ENCODE measurements around the gene IPO4. TPM values are rescaled to one million over a fixed set of nuclear protein-coding genes. Genes with fewer than 3 reads are reported as not detected.

Gene IPO4
- total RNA-seq, 1 experiment from 2014 or later, result 157 TPM

GRCh38 chr14:24186831-24187538 is 1.6 kb downstream of the IPO4 start:
- ChIA-PET POLR2A (ENCODE audit: low non-redundant PET) (no interaction called here), CTCF (no interaction called here)
- TF ChIP-seq EZH2 (IDR thresholded peaks at IDR 0.05; ENCODE audit: borderline replicate concordance, low read depth, low read length, poor library complexity, severe bottlenecking) (no peak), CTCF (conservative IDR thresholded peaks at IDR 0.05; ENCODE audit: low read depth, low read length) (no peak)
- DNase-seq (ENCODE audit: low spot score), result no peak
- Histone ChIP-seq H3K4me1 (ENCODE audit: insufficient read depth, low read length, poor library complexity, severe bottlenecking) (peaks cover 9% of the 10 kb centered on the region), H3K4me3 (ENCODE audit: low read depth, low read length, poor library complexity, severe bottlenecking) (no peak overlapping the region), H3K27me3 (replicated peaks; ENCODE audit: insufficient read depth, low read depth, low read length, poor library complexity) (no peaks in the 10 kb centered on the region), H3K9me3 (ENCODE audit: low read depth, low read length, poor library complexity, severe bottlenecking) (no peaks in the 10 kb centered on the region), H3K27ac (ENCODE audit: low read depth, low read length, poor library complexity, severe bottlenecking) (no peak overlapping the region), H3K36me3 (ENCODE audit: insufficient read depth, low read length, poor library complexity, severe bottlenecking) (peaks cover 42% of the 10 kb centered on the region)
- BruUV-seq (replicated peaks), result no TSS peak
- intact Hi-C loops (cut with micrococcal nuclease; ENCODE audit: unreplicated experiment), result loop anchor here (5.0 kb wide), 1 partner anchor 40 kb away; the partner anchor contains the start of genes PSME2 and RNF31

DNA sequence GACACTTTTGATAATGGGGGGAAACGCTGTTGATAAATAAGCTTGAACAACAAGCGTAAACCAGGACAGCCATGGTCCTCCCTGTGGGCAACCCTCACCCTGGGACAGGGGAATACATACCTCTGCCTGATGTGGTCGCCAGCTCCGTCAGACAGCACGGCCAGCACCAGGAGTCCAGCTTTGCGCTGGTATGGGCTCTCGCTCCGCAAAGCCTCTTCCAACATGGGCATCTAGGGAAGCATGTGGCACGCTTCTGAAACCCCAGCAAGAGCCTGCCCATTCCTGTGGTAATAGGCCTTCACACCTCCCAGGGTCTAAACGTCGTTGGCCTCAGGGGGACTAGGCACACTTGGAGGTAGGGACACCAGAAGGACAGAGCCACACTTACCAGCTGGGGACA is 2.9 kb downstream of the IPO4 start:
- intact Hi-C loops (cut with micrococcal nuclease; ENCODE audit: unreplicated experiment), result loop anchor here (5.0 kb wide), 1 partner anchor 38 kb away; the partner anchor contains the start of genes PSME2 and RNF31
- POLR2A ChIA-PET (ENCODE audit: low non-redundant PET), result no interaction called here
- Histone ChIP-seq H3K27ac (ENCODE audit: low read depth, low read length, poor library complexity, severe bottlenecking) (no peak overlapping the region), H3K36me3 (ENCODE audit: insufficient read depth, low read length, poor library complexity, severe bottlenecking) (peaks cover 50% of the 10 kb centered on the region), H3K9me3 (ENCODE audit: low read depth, low read length, poor library complexity, severe bottlenecking) (no peaks in the 10 kb centered on the region), H3K4me3 (ENCODE audit: low read depth, low read length, poor library complexity, severe bottlenecking) (no peak overlapping the region), H3K27me3 (replicated peaks; ENCODE audit: insufficient read depth, low read depth, low read length, poor library complexity) (no peaks in the 10 kb centered on the region), H3K4me1 (ENCODE audit: insufficient read depth, low read length, poor library complexity, severe bottlenecking) (peaks cover 9% of the 10 kb centered on the region)
- DNase-seq (ENCODE audit: low spot score), result no peak
- CTCF ChIA-PET, result no interaction called here
- BruUV-seq (replicated peaks), result no TSS peak
- TF ChIP-seq CTCF (conservative IDR thresholded peaks at IDR 0.05; ENCODE audit: low read depth, low read length) (no peak), EZH2 (IDR thresholded peaks at IDR 0.05; ENCODE audit: borderline replicate concordance, low read depth, low read length, poor library complexity, severe bottlenecking) (no peak)

DNA sequence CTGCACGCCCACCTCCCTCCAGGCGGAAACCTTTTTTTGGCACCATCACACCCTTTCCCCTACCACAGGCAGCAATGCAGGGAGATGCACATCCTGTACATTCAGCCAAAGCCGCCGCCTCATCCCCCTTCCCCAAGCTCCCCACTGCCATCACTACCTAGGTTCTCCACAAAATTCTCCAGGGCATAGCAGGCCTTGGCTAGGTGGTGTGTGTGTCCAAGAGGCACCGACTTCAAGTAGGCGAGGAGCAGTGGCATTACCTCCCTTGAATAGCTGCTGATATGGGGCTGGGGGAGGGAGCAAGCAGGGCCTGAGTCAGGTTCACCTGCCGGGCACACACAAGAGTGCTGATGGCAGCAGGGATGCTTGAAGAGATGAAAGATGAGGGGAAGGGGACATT is 3.6 kb downstream of the IPO4 start:
- POLR2A ChIA-PET (ENCODE audit: low non-redundant PET), result no interaction called here
- TF ChIP-seq CTCF (conservative IDR thresholded peaks at IDR 0.05; ENCODE audit: low read depth, low read length) (no peak), EZH2 (IDR thresholded peaks at IDR 0.05; ENCODE audit: borderline replicate concordance, low read depth, low read length, poor library complexity, severe bottlenecking) (no peak)
- Histone ChIP-seq H3K4me3 (ENCODE audit: low read depth, low read length, poor library complexity, severe bottlenecking) (no peak overlapping the region), H3K27me3 (replicated peaks; ENCODE audit: insufficient read depth, low read depth, low read length, poor library complexity) (no peaks in the 10 kb centered on the region), H3K36me3 (ENCODE audit: insufficient read depth, low read length, poor library complexity, severe bottlenecking) (peaks cover 57% of the 10 kb centered on the region), H3K4me1 (ENCODE audit: insufficient read depth, low read length, poor library complexity, severe bottlenecking) (peaks cover 9% of the 10 kb centered on the region), H3K27ac (ENCODE audit: low read depth, low read length, poor library complexity, severe bottlenecking) (no peak overlapping the region), H3K9me3 (ENCODE audit: low read depth, low read length, poor library complexity, severe bottlenecking) (no peaks in the 10 kb centered on the region)
- no peak for DNase-seq (ENCODE audit: low spot score)
- intact Hi-C loops (cut with micrococcal nuclease; ENCODE audit: unreplicated experiment), result loop anchor here (5.0 kb wide), 1 partner anchor 38 kb away; the partner anchor contains the start of genes PSME2 and RNF31
- CTCF ChIA-PET, result no interaction called here
- no TSS peak for BruUV-seq (replicated peaks)
